Ramos (cell line): ENCODE data around the gene USH2A.

Source experiments
- in situ Hi-C: fragments of 300-500 bp; cut with MboI; formaldehyde crosslinking; loops from one replicate; pipeline ENCODE4 v1.14.3; 2022; ENCODE audit warnings: low sequenced_read_pairs; ENCODE audit not compliant: unreplicated experiment

The USH2A gene, protein sequence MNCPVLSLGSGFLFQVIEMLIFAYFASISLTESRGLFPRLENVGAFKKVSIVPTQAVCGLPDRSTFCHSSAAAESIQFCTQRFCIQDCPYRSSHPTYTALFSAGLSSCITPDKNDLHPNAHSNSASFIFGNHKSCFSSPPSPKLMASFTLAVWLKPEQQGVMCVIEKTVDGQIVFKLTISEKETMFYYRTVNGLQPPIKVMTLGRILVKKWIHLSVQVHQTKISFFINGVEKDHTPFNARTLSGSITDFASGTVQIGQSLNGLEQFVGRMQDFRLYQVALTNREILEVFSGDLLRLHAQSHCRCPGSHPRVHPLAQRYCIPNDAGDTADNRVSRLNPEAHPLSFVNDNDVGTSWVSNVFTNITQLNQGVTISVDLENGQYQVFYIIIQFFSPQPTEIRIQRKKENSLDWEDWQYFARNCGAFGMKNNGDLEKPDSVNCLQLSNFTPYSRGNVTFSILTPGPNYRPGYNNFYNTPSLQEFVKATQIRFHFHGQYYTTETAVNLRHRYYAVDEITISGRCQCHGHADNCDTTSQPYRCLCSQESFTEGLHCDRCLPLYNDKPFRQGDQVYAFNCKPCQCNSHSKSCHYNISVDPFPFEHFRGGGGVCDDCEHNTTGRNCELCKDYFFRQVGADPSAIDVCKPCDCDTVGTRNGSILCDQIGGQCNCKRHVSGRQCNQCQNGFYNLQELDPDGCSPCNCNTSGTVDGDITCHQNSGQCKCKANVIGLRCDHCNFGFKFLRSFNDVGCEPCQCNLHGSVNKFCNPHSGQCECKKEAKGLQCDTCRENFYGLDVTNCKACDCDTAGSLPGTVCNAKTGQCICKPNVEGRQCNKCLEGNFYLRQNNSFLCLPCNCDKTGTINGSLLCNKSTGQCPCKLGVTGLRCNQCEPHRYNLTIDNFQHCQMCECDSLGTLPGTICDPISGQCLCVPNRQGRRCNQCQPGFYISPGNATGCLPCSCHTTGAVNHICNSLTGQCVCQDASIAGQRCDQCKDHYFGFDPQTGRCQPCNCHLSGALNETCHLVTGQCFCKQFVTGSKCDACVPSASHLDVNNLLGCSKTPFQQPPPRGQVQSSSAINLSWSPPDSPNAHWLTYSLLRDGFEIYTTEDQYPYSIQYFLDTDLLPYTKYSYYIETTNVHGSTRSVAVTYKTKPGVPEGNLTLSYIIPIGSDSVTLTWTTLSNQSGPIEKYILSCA (N-terminal part only)

DNA sequence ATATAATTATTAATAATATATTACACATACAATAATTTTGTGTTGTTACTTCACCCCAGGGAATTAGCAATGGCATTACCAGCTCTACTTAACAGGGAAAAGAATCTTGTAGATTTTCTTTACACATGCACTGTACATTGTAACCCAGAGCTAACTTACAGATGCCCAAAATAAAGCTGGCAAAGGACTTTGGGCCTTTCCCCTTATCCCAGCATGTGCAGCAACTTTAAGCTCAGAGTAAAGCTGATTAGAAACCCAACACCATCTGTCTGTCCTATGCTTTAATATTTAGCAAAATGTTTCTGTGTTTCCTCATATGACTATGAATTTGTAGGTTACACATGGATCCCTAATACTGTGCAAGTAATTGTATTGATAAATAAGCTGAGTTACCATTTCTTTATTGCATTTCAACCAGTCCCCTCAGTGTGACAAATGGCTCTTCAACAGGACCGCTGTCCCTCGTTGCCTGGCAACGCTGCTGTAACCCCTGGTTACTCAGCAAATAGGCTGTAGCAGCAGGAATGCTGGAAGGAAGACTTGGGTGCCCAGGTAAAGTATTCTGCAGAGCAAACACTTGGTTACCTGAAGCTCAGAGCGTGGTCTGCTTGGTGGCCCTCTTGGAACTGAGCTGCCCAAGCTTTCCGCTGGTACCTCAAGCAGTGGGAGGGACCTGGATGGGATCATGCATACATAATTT, at the start of gene USH2A:
TSS of gene USH2A (minus strand) at position 628 of the 700 bp plus-strand sequence. CDS start 1,112 bp downstream, outside the sequence.
- in situ Hi-C loops: no loop called here

DNA sequence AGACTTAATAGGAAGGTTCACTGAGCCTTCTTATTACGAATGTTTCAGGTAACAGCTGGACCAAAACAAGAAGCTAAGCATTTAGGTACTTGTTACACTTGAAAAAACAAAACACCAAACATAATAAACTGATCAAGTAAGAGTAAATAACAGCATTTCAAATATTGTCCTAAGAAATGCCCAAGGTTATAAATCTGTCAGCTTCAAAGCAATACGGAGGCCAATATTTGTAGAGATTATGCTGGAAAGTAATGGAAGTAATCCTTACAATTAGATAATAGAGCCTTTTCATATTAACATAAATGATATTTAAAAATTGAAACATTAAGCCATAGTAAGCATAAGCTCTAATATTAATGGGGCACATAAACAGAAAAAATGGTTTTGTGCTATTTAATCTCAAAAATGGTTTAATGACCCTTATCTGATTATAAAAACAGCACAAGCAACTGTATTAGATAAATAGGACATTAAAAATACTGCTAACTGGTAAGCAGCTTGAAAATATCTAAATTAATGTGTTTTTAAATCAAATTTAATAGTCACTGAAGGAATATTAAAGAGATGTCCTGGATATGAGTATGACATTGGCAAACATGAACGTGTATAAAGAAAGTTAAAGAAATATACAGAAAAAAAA, 43.0 kb upstream of the USH2A start:
- in situ Hi-C loops: no loop called here

DNA sequence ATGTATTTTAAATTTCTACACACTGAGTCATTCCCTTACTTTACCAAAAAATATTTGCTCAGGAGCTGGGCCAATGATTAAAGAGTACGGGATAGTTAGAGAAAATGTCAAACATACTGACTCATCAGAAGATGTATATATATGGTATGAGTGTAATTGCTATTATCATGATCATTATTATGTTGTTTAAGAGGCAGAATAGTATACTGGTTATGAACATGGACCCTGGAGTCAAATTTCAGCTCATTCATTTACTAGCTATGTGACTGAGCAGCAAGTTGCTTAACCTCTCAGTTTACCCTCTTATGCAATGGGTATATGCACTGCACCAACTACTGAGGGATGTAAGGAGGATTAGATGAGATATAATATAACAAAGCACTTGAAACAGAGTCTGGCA, 41.2 kb upstream of the USH2A start:
- in situ Hi-C loops: no loop called here

DNA sequence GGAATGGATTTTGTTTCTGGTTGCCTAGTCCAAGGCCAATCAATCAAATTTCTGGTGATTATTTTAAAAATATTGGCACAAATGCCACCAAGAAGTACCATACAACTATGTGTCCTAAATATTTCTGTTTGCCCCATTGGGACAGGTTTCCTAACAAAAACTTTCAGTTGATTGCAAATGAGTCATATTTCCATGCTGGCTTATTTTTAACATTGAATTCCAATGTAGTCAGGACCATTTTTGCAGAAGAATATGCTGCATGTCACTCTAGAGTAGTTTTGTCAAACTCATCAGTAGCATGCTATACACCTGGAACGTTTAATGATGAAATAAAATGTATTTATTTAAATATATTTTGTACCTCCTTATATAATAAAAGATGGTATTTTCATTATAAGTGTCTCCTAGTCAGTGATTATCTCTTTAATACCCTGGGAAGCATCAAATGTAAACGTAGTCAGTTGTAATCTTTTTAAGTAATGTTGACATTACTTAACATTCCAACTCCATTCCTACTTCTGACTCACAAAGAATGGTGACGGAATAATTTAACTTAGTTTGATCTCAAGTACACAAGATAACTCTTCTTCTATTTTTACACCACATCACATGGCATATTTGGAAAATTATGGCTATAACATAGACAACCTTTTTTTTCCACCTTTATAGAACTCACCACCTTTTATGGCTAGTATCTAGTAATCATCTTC, 39.0 kb upstream of the USH2A start:
- in situ Hi-C loops: no loop called here

DNA sequence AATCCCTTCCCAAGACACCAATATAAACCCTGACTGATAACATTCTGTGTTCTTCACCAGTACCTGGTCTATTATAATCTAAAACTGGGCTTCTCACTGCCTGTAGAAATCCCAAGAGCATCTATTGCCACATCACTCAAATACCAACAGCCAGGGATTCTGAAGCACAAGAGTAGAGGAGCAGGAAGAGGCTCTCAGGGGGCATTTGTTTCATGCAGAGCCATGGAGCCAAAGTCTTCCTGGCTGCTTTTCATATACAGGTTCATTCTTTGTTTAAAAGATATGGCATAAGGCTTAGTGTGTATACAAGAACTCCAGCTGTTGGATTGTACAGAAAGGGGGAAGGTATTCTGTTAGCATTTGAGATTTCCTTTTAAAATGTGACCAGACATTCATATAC, 38.2 kb upstream of the USH2A start:
- in situ Hi-C loops: no loop called here

DNA sequence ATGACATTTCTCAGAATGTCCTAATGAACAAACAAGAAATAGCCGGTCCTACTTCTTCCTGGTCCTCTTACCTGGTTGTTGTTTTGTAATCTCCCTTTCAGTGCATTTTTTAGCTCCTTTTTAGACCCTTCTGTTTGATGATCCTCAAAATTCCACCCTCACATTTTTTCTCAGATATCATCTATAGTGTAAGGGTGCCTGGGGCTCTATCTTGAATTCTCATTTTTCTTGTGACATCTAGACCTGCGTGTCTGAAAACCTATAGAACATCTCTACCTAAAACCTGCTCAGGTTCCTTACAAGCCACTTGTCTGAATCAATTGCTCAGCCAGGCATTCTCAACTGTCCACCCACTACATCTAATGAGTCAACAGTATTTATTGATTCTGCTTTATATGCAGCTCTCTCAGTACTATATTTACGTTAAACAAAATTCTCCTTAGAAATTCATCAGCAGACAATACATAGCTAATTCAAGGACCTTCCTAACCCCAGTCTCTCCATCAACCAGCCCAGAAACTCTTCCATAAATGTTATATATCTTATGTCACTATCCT, 36.5 kb upstream of the USH2A start:
- in situ Hi-C loops: no loop called here

DNA sequence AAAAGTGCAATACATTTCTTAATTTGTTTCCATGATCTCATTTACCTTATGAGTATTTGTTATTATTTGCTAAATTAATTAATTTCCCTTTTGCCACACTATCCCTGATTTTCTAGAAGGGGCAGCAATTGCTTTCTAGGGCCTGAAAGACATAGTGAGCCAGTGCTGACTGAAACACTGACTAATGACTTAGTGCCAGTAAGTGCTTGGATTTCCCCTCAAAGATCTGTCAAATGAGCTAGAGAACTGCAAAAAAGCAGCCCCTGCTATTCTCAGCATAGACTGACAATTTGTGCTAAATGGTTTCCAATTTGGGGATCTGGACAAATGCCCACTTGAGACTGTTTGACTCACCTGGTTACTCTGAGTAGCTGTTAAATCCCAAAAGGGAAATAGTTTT, 35.6 kb upstream of the USH2A start:
- in situ Hi-C loops: no loop called here

DNA sequence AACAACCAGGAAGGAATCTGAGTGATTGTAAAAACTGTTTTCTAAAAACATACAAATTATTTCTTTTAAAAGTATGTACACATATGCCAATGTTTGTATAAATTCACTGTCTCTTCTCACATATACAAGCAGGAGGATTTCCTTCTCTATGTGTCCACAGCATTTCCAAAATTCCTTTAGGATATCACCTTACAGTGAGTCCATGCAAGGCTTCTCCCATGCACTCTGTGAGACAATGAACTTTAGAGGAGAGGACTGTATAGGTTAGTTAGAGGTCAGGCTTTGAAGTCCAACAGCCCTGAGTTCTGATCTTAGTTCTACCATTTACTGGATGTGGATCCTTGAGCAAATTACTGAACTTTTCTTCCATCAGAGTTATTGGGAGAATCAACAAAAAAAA, 34.1 kb upstream of the USH2A start:
- in situ Hi-C loops: no loop called here

DNA sequence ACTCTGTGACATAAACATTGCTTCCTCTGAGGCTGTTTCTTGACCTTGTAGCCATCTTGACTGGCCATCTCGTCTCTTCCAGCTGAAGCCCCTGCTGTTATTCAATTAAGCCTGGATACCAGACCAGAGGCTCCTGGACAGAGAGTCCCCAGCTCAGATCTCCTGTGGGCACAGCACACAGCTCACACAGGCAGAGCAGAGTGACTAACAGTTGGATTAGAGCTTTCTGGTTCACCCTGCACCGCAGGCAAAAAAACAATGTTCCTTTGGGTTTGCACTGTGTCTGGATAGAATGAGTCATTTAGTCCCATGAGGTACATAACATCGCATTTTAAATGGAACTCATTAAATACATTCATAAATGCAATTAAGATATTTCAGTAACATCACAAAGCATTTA, 33.4 kb upstream of the USH2A start:
- in situ Hi-C loops: no loop called here

DNA sequence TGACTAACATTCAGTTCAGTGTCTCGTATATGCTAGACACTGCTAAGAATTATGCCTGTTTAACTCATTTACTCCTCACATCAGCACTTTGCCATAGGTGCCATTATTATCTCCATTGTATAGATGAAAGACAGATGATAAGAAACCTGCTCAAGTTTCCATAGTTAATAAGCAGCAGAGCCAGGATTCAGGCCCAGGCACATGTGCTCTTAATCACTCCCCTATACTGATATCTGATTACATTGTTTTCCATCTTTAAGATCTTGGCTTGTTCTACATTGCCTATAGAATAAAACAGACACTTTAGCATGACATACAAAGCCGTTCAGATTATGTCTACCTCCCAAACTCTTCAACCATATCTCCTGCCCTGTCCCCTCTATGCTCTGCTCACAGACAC, 30.5 kb upstream of the USH2A start:
- in situ Hi-C loops: no loop called here

DNA sequence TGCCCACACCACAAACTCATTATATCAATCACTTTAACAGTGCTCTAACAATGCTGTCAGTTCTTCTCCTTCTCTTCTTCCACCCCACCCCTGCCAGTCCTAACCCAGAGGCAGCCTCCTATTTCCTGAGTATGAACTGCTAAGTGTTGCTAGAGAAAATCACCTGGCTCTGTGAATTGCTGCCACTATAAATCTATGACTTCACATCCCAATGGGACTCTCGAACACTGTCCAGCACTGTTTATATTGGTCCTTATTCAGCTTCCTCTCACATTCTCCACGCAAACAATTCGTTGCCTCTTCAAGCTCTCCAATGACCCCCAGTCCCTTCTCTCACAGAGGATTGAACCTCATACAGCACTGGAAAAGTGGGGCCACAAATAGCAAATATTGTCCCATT, 27.0 kb upstream of the USH2A start:
- in situ Hi-C loops: no loop called here

DNA sequence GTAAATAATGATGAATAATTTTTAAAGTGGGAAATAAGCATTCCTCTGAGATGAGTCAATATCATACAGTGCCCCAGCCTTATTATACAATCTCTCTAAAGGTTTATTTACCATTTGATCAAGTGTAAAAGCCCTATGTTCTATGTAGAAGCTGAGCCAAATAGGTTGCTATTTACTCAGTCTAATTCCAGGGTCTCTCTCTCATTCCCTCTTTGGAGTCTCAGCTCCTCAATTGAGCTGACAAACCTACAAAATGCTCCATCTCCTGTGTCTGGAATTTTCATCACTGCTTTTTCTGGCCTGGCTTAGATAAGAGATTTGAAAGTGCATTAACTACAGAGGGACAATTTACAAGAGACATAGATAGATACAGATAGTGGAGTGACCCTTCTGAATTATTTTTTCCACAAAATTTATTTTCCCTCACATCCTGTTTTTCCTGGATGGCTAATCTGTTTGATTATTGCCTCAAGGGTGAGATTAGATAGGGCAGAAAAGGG, 24.8 kb upstream of the USH2A start:
- in situ Hi-C loops: no loop called here

DNA sequence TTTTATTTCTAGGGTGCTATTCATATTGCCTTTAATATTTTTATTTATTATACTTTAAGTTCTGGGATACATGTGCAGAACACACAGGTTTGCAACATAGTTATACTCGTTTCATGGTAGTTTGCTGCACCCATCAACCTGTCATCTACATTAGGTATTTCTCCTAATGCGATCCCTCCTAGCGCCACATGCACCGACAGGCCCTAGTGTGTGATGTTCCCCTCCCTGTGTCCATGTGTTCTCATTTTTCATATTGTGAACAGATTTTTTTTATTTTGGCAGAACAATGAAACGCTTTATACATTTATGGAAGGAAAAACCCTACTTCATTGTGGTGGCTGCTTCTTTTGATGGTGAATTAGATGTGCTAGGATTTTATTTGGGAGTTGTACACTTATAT, 14.4 kb upstream of the USH2A start:
- in situ Hi-C loops: no loop called here

DNA sequence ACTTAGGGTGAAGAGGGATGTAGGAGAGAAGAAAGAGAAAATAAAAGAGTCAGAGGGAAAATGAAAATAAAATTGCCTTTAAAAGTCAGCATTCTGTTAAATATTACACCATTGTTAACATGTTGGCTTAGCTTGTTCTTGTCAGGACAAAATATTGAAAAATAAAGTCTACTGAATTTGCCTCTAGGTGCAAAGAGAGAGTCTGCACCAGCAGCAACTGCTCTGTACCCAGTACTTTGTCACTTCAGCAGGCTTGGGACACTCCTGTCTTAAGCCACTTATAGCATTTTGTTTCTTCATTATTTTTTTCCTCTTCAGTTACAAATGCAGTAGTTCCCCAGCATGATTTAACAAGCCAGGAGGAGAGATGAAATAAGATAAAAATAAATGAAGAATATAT, 11.0 kb upstream of the USH2A start:
- in situ Hi-C loops: no loop called here

DNA sequence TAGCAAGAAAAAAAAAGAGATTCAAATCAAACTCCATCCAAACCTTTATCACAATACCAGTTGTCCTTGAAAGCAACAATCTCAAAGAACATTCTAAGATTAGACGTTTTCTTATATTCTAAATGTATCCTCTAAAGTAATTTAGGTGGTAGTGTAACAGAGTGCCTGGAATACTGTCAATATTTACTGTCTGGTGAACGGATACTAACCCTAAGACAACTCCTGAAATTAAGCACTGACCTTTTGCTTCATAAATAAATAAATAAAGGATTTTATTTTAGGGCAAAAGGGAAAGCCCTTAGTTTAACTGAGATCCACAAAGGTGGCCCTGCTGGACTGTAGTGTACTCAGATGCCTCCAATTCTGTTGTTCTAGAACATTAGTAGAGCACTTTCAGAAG, 9.9 kb upstream of the USH2A start:
- in situ Hi-C loops: no loop called here

DNA sequence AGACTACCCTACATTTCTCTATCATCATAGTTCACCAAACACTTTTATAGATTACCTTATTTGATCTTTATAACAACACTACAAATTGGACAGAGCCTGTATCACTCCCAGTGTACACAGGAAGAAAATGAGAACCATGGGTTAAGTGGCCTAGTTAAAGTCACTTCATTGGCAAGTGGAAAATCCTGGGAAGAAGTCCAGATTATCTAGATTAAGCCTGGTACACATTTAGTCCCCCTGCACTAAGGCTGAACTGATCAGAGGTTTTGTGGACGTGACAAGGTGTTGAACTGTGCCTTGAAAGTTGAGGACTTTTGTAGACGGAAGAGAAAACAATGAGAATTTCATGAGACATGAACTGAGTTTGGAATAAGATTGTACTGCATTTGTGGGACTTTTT, 7.5 kb upstream of the USH2A start:
- in situ Hi-C loops: no loop called here

DNA sequence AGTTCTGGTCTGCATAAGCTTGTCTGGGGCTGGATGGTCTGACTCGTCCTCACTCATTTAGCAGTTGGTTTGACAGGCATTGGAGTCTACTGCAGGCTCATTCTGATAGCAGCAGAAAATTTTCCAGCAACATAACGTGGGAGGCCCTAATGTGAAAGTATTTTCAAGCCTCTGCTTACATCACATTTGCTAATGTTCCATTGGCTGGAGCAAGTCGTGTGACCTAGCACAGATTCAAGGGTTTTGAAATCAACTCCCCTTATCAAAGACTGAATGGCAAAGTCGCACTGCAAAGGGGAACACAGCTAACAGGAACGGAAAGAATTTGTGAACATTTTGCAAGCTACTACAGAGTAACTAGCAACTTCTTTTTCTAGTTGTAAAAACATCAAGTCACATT, 2.3 kb upstream of the USH2A start:
- in situ Hi-C loops: no loop called here

DNA sequence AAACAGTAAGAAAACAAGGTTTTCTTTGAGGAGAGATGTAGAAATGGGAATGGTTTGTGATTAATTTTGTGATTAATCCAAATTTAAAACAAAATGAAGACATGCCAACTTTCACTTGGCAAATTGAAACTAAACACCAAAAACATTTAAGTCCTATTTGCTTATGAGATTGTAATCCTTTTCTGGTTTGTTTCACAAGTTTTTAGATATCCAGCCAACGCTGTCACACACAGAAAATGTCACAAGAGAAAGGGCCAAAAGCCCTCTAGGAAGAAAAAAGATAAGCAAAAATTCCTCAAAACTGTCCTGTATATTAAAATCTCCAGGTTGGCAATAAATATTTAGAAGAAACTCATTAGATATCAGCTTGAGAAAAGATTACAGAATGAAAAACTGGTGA, 2.5 kb downstream of the USH2A start:
- in situ Hi-C loops: no loop called here

DNA sequence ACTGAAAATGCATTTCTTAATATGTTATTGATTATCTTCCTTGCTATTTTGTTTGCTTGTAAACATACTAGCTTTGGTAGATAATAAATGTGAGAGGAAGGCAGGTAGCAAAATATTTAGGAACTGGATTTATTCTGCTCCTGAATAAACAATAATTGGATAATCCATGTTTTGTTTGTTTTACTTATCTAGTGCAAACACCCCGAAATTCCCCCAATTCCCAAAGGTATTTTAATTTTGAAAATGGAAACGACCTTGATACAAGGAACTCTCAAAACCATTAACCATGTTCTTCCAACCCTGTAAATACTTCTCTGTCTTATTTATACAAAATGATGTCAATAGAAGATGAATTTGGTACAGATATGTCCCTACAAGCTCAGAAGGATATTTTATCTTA, 3.0 kb downstream of the USH2A start:
- in situ Hi-C loops: no loop called here
